Activated CD4-positive, CD25-positive, alpha-beta regulatory T cell treated with anti-CD3 and anti-CD28 coated beads, Interleukin-2, amount 50 U/mL, for 72 hours (primary cell): ENCODE measurements around the gene ZAR1.

Source experiments
- DNase-seq: peaks from one replicate; pipeline ENCODE4 v3.0.0; 2021

The ZAR1 gene

DNA sequence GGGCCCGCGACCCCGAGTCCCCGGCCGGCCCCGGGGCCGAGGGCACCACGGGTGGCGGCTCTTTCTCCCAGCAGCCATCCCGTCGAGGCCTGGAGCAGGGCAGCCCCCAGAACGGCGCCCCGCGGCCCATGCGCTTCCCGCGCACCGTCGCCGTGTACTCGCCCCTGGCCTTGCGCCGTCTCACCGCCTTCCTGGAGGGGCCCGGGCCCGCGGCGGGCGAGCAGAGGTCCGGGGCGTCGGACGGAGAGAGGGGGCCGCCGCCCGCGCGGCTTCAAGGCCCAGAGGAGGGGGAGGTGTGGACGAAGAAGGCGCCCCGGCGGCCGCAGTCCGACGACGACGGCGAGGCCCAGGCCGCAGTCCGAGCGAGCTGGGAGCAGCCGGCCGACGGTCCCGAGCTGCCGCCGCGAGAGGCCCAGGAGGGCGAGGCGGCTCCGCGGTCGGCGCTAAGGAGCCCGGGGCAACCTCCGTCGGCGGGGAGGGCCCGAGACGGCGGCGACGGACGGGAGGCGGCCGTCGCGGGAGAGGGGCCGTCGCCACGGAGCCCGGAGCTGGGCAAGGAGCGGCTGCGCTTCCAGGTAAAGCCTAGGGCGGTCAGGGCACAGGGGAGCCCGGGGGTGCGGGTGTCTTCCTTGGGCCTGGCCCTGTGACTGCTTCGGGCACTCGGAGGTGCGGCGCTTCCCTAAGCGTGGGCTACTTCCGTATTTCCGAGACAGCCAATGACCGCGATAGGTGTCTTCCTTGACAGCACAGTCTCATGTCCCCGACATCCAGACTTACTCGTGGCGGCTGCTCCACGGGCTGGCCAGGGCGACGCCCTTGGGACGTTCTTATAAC, 845 bp downstream of the ZAR1 start:
- no peak for DNase-seq

DNA sequence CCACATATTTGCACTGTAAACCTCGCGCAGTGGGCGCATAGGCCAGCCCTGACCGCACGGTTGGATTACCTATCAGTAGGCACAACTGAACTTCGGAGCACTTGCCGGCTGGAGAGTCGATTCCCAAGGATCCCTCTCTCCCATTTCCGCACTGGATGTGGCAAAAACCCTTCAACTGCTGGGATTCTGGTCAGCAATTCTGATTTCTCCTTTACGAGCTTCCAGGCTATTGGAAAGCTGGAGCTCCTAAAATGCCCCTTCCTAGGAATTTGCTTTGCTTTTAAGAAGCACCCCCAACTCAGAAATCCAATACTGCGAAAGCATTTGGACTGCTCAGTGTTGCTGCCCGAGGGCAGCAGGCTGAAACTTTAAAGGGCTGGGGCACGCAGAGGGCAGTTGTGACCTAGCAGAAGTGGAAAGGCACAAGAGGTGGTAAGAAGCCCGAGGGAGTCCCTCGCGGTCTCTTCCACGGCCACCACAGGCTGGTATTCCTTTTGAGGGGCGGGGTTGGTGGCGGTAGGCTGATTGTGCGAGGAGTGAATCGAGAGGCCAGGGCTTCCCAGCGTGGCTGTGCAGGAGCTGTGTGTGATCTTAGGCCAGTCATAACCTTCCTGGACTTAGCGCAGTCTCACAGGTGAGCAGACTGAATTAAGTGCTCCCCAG, 1.6 kb downstream of the ZAR1 start:
- DNase-seq: no peak

DNA sequence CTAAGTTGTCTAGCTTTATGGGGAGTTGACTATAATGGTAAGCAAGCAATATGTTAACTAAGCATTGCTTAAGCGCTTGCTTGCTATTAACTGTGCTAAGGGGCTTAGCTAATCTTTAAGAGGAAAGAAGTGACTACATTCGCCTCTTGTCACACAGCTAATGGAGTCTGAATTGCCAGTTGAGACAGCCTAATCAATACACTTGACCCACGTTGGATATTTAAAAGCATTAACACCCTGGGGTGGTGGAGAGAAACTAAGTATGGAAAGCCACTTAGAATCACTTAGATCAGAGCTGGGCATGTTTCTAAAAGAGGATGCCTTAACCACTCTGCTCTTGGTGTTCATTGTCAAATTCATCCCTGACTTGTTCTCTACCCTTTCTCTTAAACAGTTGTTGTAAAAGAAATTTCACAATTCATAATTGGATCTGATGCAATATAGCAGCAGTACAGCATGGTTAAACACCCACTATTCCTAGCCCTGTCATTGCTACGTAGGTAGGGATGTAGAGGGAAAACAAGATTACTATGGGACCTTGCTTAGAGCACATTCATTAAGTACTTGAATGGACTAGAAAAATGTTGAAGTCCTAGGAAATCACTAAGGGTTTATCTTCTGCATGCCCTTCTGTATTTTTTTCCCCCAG, 3.5 kb downstream of the ZAR1 start:
- DNase-seq: no peak

DNA sequence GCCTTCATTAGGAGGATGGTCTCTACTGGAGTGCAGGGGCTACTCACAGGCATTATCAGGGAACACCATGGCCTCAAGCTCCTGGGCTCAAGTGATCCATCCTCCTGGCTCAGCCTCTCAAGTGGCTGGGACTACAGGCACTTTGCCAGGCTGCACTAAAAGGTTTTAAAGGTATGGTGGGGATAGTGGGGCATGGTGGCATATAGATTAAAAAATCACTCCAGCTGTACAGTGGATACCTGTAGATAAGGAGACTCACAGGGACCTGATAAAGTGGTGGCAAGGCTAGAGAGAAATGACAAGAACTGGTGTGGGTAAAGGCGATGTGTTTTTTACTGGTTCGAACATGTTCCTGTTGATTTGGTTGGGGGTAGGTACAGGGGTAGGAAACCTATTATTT, 5.9 kb downstream of the ZAR1 start:
- no peak for DNase-seq

DNA sequence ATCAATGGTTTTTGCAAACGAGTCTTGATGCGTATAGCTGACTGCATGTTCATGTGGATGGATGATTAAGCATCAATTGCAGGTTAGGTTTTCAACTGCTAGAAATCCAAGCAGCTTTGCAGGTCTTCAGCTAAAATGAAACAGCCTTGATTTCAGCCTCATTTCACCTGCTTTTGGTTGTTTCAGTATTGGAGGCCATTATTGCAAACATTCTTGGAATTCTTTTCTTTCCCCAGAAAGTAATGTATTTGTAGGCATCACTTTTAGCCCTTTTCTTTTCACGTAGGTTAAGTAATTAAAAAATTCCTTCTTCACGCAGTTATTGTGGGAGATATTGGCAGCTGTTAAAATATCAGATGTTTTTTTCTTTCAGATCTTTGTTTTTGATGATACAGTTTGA, 8.8 kb downstream of the ZAR1 start:
- DNase-seq: no peak

DNA sequence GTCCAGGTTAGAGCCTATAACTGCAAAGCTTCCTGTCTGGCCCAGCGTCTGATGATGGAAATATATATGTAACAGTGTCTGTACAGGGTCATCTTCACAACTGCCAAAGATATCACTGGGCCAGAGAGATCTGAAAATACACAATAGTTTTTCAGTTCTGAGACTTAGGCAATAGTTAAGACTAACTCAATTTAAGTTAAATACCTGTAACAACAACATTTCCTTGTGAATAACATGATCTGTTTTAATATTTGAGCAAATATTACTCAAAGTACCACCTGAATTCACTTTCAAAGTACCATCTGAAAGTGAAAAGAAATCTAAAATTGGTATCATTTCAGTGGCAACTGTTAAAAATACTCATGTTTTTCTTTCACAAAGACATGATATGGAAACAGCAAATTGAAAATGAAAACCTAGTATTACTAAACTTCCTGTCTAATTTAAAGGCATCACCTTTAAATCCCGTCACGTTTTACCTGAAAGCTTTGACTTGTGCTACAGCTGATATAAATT, 9.6 kb downstream of the ZAR1 start:
- no peak for DNase-seq

DNA sequence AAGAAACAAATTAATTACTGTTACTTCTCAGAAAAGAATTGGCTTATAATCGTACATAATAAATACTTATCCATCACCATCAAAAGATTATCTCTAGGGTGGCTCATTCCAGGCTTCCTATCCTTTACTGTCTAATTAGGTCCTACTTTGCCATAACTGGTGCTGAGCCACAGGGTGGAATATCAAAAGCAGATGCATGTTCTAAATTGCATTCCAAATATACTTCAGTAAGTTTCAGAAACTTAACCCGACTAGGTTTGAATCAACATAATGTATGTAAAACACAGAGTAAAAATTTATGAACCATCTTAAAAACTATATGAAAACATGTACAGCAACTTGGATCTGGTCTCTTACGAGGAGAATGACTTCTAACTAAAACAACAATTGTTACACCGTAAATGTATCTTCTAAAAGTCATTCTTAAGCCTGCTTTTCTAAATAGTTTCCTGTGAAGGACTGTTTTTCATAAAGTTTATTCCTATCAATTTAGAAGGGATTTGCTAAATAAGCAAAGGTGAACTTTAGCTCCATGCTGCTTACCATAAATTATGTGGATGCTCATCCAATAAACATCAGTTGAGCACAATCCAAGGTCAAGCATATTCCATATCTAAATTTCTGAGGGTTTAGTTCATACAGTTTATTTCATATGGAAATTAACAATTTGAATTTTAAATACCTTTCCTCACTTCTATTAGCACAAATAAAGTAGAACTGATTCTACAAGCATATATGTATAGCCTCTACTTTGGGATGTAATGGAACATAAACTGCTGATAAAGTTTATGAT, 13.4 kb downstream of the ZAR1 start:
- DNase-seq: no peak

DNA sequence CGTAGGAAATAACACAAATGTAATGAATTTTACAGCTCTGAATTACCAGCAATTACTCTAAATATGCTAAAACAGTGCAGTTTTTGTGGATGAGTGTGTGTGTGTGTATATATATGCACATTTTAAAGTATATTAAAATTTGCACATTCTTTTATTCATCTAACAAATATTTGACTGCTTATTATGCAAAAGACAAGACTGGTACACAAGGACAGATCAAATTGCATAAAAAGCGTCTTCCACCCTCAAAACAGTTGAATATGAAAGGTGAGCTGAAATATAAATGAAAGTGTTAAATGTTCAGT, 13.9 kb downstream of the ZAR1 start:
- DNase-seq: no peak

DNA sequence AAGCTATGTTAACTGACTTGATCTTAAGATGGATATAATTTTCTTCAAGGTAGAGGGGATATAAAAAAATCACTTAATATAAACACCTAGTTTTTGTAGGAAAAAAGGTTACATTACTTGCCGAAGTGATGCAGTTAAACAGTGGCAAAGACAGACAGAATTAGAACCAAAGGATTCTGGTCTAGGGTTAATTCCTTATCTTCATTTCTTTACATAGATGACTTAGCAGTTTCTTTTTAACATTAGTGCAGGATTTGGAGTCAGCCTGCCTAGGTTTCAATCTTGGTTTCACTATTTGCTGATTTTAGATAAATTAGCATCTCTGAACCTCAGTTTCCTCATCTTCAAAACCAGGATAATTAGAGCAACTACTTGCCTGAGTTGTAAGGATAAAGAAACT, 14.3 kb downstream of the ZAR1 start:
- no peak for DNase-seq

DNA sequence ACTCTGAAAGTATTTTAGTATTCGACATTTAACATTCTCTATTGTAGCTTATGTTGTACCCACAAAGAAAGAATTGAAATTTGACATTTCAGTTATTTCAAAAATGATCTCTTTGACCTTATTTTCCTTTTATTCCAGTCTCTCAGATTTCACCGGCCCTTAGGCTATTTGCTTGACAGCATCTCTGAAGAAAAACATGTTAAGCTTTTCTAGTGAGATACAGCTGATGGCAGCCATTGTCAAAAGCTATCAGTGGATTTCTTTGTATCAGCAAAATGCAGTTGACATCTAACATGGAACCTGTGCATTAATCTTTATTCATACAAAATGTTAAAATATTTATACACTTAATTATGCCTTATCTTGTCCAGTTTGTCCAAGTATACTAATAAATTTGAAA, 16.7 kb downstream of the ZAR1 start:
- DNase-seq: no peak

DNA sequence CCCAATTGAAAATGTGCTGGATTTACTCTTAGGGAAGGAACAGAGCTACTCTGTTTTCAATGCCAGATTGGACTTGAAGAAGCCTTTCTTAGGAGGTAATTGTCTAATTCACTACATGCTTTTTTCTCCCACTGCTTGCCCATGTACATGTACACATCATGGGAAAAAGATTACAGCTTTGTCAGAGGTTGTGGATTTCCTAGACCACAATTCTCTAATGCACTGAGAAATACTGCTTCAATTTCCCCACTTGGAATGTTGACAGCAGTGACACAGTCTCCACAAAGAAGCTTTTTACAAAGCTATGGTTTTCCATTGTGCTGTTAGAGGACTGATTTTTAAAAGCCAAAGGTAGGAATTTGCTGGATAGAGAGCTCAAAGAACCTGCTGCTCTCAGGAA, 19.5 kb downstream of the ZAR1 start:
- no peak for DNase-seq

DNA sequence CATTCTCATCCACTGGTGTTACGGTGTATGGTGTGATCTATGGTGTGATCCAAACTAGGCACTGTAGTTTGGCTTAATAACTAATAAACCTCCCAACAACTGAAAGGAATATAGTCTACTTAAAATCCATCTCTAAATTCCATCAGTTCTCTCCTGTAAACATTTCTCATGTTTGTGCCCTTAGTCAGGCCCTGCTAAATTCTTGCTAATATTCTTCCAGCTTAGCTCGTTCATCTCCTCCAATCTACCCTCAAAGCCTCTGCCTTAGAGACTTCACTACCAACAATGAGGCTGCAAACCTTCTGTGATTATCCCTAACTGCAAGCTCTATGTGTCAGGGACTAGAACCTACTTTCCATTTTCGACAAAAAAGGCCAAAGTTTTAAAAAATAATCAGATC, 28.1 kb downstream of the ZAR1 start:
- DNase-seq: no peak

DNA sequence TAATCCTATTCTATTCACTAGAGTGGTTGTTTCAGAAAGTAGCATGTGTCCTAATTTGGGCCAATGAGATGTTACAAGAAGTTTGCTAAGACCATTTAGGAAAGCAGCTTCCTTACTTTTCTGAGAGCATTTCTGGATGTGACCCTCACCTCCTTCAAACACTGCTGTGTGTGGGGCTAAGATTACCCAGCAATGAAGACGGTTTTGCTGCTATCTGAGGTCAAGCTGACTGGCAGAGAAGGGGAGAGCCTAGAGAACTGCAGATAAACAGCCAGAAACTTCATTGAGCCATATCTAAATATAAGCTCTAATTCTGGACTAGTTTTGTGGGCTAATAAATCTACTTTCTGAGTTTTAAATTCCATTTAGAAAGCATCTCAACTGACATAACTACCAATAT, 36.4 kb downstream of the ZAR1 start:
- DNase-seq: no peak

DNA sequence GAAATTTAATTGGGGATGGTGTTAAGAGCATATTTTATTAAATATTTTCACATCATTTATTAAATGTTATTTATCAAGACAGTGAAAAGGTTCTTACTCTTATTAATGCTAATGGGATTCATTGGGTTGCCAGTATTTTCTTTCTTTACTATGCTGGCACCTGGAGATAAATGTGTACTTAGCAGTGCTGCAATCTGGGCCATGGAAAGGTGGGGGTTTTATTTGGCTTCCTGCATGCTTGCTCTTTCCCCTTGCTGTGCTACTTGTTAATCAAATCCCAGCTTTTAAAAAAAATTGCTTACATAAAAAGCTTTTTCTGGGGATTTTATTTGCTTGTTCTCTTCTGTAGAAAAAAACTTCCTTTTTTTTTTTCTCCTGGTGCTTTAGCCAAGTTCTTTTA, 48.3 kb downstream of the ZAR1 start:
- DNase-seq: no peak

DNA sequence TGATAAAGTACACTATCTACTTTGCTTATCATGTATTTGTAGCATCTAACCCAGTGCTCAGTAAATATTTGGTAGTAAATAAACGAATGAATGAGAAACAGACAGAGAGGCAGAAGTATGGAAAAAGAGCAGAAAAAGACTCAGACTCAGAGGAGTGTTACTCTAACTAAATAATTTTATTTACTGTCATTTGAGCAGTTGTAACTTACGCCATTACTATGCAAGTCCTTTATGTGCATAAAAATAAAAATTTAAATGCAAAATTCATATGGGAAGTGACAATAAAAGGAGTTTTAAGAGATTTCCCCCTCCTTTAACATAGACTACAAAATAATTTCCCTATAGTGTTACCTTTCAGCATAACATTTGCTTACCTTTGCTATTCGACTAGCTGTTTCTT, 49.5 kb downstream of the ZAR1 start:
- no peak for DNase-seq

DNA sequence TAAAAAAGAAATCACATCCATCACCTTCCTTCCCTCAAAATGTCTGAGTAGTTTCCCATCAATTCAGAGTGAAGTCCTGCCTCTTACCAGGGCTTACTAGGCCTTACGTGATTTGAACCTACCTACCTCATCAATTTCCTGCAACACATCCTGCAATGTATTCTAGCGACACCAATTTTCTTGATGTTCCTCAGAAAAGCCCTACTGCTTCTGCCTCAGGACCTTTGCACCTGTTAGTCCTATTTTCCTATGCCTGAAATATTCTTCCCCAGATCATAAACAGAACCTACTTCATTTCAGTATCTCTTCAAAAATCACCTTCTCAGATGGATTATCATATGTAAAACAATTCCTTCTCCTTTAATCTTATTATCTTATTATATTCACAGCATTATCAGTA, 52.8 kb downstream of the ZAR1 start:
- DNase-seq: no peak

DNA sequence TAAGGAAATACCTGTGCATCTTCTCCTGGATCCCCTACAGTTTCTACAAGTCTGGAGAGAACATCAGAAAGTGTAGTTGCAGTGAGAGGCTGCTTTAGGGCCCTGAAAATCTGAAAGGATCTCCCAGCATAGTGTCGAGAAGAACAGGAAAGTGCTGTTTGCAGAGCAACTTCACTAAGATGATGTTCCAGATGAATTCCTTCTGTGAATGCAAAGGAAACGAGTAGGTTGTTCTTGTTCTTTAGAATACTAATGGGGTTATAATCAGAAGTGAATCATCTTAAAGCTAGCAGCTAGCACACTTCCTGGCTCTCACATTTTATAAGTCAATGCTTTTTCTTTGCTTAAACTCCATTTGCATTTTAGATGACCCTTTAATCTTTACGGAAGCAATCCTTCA, 53.7 kb downstream of the ZAR1 start:
- no peak for DNase-seq
